ENCODE results near the gene B4GALNT4. TPM values are rescaled to one million over a fixed set of nuclear protein-coding genes. Genes with fewer than 3 reads are reported as not detected.

B4GALNT4 gene
- total RNA-seq, 4 donors from 2014 or later = 7.1 to 22.2 (median 14.1) TPM

GRCh38 chr11:381501-382072 lies 12.3 kb downstream of the B4GALNT4 start:
- DNase-seq (ENCODE audit: low spot score in 2 of 2) = no peak

DNA sequence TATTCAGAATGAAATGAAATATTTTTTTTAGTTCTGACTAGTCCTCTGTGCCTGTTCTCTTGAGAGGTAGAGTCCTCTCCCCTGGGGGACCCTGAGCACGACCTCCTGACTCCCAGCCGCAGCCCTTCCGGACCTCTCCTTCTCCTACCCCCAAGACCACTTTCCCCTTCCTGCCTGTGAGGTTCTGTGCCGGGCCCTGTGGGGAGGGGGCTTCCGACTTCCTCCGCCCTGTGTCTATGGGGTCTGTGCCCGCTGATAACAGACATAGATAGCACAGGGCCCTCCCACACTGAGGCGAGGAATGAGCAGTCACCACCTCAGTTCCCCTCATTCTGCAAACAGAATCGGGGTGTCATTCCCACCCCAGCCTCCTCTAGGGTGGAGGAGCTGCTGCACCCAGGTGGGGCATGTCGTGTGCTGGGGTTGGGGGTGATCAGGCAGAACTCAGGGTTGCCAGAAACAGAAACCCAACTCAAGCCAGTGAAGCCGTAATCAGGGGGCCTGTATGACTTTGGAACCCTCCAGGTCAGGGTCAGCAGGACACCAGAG lies 12.9 kb downstream of the B4GALNT4 start:
- Histone ChIP-seq H3K4me3 (no peak overlapping the region), H3K4me1 (no peaks in the 10 kb centered on the region), H3K27me3 (no peaks in the 10 kb centered on the region), H3K36me3 (peaks cover 0 to 39% (median 0%) of the 10 kb centered on the region in 3 donors), H3K27ac (no peak overlapping the region), H3K9me3 (peaks cover 0 to 15% (median 0%) of the 10 kb centered on the region in 4 donors)
- WGBS, 2 donors = 66 to 76% methylated on average over 10 of the region's 11 CpGs
- TF ChIP-seq POLR2A (IDR thresholded peaks at IDR 0.05) (no peak), EP300 (IDR thresholded peaks at IDR 0.05) (no peak)
- TF ChIP-seq, protein P1, sequence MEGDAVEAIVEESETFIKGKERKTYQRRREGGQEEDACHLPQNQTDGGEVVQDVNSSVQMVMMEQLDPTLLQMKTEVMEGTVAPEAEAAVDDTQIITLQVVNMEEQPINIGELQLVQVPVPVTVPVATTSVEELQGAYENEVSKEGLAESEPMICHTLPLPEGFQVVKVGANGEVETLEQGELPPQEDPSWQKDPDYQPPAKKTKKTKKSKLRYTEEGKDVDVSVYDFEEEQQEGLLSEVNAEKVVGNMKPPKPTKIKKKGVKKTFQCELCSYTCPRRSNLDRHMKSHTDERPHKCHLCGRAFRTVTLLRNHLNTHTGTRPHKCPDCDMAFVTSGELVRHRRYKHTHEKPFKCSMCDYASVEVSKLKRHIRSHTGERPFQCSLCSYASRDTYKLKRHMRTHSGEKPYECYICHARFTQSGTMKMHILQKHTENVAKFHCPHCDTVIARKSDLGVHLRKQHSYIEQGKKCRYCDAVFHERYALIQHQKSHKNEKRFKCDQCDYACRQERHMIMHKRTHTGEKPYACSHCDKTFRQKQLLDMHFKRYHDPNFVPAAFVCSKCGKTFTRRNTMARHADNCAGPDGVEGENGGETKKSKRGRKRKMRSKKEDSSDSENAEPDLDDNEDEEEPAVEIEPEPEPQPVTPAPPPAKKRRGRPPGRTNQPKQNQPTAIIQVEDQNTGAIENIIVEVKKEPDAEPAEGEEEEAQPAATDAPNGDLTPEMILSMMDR (IDR thresholded peaks at IDR 0.05) = no peak
- DNase-seq (ENCODE audit: low spot score in 2 of 2) = no peak

More at GRCh38 chr11:381501-382072, 12.3 kb downstream of the B4GALNT4 start:
- no peak overlapping the region for H3K27ac ChIP-seq
- peaks cover 0 to 10% (median 0%) of the 10 kb centered on the region in 4 donors for H3K9me3 ChIP-seq
- no peaks in the 10 kb centered on the region for H3K4me1 ChIP-seq
- H3K4me3 ChIP-seq = no peak overlapping the region
- WGBS, 2 donors = 71 to 77% methylated on average over 15 to 21 of the region's 35 CpGs
- H3K36me3 ChIP-seq = peaks cover 0 to 45% (median 0%) of the 10 kb centered on the region in 3 donors
- TF ChIP-seq POLR2A (IDR thresholded peaks at IDR 0.05) (no peak), EP300 (IDR thresholded peaks at IDR 0.05) (no peak)
- TF ChIP-seq, protein P1 (IDR thresholded peaks at IDR 0.05) = no peak
- H3K27me3 ChIP-seq = no peaks in the 10 kb centered on the region

DNA sequence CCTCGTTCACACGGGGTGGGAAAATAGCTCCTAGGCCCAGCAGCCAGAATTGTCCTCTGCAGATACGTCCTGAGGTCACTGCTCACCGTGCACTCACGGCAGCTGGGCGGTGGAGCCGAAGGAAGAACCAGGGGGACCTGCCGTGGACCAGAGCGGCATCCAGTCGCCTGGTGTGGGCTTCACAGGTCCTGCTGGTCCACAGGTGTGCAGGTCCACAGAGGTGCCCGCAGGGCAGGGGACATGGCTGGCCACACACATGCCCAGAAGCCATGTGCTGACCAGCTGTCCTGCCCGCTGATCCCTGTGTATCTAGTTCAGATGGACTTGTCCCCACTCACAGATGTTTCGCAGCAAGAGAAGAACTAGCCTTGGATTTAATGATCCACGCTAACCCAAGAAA lies 14.1 kb downstream of the B4GALNT4 start:
- TF ChIP-seq, protein P1 (IDR thresholded peaks at IDR 0.05) = no peak
- no peak for TF ChIP-seq POLR2A (IDR thresholded peaks at IDR 0.05)
- TF ChIP-seq EP300 (IDR thresholded peaks at IDR 0.05) = no peak
- WGBS, 2 donors = 76 to 84% methylated on average over 14 of the region's 14 CpGs
- Histone ChIP-seq H3K4me1 (no peaks in the 10 kb centered on the region), H3K36me3 (peaks cover 0 to 27% (median 0%) of the 10 kb centered on the region in 3 donors), H3K27me3 (no peaks in the 10 kb centered on the region), H3K9me3 (peaks cover 0 to 15% (median 0%) of the 10 kb centered on the region in 4 donors), H3K4me3 (no peak overlapping the region), H3K27ac (no peak overlapping the region)
- no peak for DNase-seq (ENCODE audit: low spot score in 2 of 2)

DNA sequence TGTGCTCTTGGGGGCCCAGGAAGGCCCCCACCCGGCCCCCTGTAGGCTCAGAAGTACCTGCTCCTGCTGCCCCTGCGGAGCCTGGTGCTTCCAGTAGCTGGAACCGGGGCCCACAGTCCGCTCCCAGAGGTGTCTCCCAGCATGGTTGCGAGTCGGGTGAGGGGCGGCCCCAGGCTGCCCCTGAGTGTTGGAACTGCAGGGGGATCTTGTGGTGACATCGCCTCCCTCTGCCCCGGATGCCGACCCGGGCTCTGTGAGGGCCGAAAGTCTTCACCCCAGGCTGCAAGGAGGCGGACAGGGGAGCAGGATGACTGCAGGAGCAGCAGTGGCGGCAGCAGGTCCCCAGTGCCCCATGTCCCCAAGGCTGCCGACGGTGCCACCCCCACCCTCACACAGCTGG lies 15.2 kb downstream of the B4GALNT4 start:
- H3K27ac ChIP-seq = no peak overlapping the region
- no peak for TF ChIP-seq EP300 (IDR thresholded peaks at IDR 0.05)
- TF ChIP-seq, protein P1 (IDR thresholded peaks at IDR 0.05) = no peak
- TF ChIP-seq POLR2A (IDR thresholded peaks at IDR 0.05) = no peak
- H3K4me1 ChIP-seq = no peaks in the 10 kb centered on the region
- WGBS, 2 donors = 81 to 93% methylated on average over 8 to 13 of the region's 16 CpGs
- H3K27me3 ChIP-seq = no peaks in the 10 kb centered on the region
- H3K4me3 ChIP-seq = no peak overlapping the region
- peaks cover 0 to 15% (median 0%) of the 10 kb centered on the region in 4 donors for H3K9me3 ChIP-seq
- peaks cover 0 to 16% (median 0%) of the 10 kb centered on the region in 3 donors for H3K36me3 ChIP-seq
- no peak for DNase-seq (ENCODE audit: low spot score in 2 of 2)

DNA sequence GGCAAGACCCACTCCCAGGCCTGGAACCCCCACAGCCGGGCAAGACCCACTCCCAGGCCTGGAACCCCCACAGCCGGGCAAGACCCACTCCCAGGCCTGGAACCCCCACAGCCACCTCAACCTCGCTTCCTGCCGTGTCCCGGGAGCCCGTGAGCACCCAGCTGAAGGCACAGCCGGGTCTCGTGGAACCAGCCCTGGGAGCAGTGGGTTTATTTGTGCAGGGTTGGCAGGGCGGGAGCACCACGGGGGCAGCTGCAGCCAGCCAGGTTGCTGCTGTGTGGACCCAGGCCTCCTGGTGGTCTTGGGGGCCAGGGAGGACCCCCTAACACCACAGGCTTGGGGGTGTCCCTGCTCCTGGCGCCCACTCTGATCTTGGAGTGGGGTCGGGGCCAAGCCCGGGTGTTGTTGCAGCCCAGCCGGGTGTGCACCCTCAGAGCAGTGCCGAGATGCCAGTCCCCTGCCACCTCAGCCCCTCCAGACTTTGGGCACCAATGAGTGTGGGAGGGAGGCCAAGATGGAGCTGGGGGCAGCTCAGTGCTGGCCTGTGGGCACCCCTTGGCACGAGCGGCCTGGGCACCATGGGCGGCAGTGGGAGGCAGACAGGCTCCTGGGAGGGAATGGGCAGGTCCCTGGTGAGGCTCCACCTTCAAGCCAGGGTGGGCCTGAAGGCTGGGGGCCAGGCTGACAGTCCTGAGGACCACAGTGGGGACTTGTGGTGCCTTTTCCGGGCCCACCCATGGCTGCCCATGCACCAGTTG lies 16.5 kb downstream of the B4GALNT4 start:
- no peaks in the 10 kb centered on the region for H3K4me1 ChIP-seq
- no peak overlapping the region for H3K27ac ChIP-seq
- TF ChIP-seq EP300 (IDR thresholded peaks at IDR 0.05) = no peak
- TF ChIP-seq POLR2A (IDR thresholded peaks at IDR 0.05) = no peak
- TF ChIP-seq, protein P1 (IDR thresholded peaks at IDR 0.05) = no peak
- H3K4me3 ChIP-seq = no peak overlapping the region
- H3K36me3 ChIP-seq = peaks cover 0 to 4% (median 0%) of the 10 kb centered on the region in 3 donors
- H3K27me3 ChIP-seq = no peaks in the 10 kb centered on the region
- no peak for DNase-seq (ENCODE audit: low spot score in 2 of 2)
- peaks cover 0 to 15% (median 0%) of the 10 kb centered on the region in 4 donors for H3K9me3 ChIP-seq
- WGBS, 2 donors = 93 to 100% methylated on average over 1 to 9 of the region's 19 CpGs

Data from tibial nerve (tissue), 4 donors.